K562 (cell line): Measurements from ENCODE around the gene DPH7. TPM values are rescaled to one million over a fixed set of nuclear protein-coding genes. Genes with fewer than 3 reads are reported as not detected.

Experiments
- BRD4 ChIP-seq: fragments of 200-600 bp; sonication (generic); IDR thresholded peaks from 2 replicates; pipeline ENCODE4 v1.6.1; 2017; ENCODE audit warnings: inconsistent platforms
- CBX2 ChIP-seq: fragments of 200-600 bp; sonication (generic); IDR thresholded peaks from one replicate; pipeline ENCODE4 v1.6.1; 2012; ENCODE audit warnings: mild to moderate bottlenecking, low read length, inconsistent platforms; ENCODE audit not compliant: insufficient read depth, poor library complexity, severe bottlenecking
- CEBPG ChIP-seq, 3 experiments: fragments of 200-800 bp in 1 of 3; sonication (Bioruptor generic) in 1 of 3; sonication (generic) in 1 of 3; formaldehyde crosslinking in 1 of 3; IDR thresholded peaks in 2 of 3; conservative IDR thresholded peaks in 1 of 3; 2 replicates each; pipeline versions ENCODE4 v1.6.1 to v1.8.0; 2016 to 2022; ENCODE audit warnings: missing compliant biosample characterization in 2 of 3, missing genetic modification characterization in 2 of 3, mild to moderate bottlenecking in 1 of 3, missing genetic modification reagents in 1 of 3
- CREM ChIP-seq: IDR thresholded peaks from 2 replicates; pipeline ENCODE4 v1.6.1; 2014; ENCODE audit warnings: antibody characterized with exemption, low read depth
- CXXC5 ChIP-seq: fragments of 250-450 bp; sonication (Bioruptor Pico); IDR thresholded peaks from 2 replicates; pipeline ENCODE4 v1.8.0; 2022; ENCODE audit warnings: inconsistent platforms, mild to moderate bottlenecking, moderate library complexity
- DPF2 ChIP-seq: fragments of 450-650 bp; IDR thresholded peaks from 2 replicates; pipeline ENCODE4 v1.6.1; 2016
- EGR1 ChIP-seq: fragments of 450-650 bp; conservative IDR thresholded peaks from 2 replicates; pipeline ENCODE4 v1.6.1; 2017; ENCODE audit warnings: mild to moderate bottlenecking
- FOSL1 ChIP-seq: fragments of 200-800 bp; sonication (Bioruptor generic); conservative IDR thresholded peaks from 2 replicates; pipeline ENCODE4 v1.6.1; 2016; ENCODE audit warnings: missing genetic modification characterization, missing compliant biosample characterization
- FUS ChIP-seq: fragments of 200-400 bp; formaldehyde crosslinking; optimal IDR thresholded peaks from 2 replicates; pipeline ENCODE3; 2017; ENCODE audit warnings: low read depth, low read length
- GABPB2 ChIP-seq: fragments of 250-450 bp; sonication (Bioruptor Pico); conservative IDR thresholded peaks from 2 replicates; pipeline ENCODE4 v1.5.1; 2021; ENCODE audit warnings: mild to moderate bottlenecking
- GATAD2B ChIP-seq: fragments of 450-650 bp; IDR thresholded peaks from 2 replicates; pipeline ENCODE4 v1.6.1; 2017; ENCODE audit warnings: mild to moderate bottlenecking, borderline replicate concordance
- HMGN3 ChIP-seq: IDR thresholded peaks from 2 replicates; pipeline ENCODE4 v1.6.1; 2011; ENCODE audit warnings: borderline replicate concordance, low read depth, mild to moderate bottlenecking, mixed read lengths, low read length; ENCODE audit not compliant: insufficient read length; ENCODE audit errors: extremely low read depth
- IFI16 ChIP-seq: fragments of 250-450 bp; sonication (Bioruptor Pico); IDR thresholded peaks from 2 replicates; pipeline ENCODE4 v2.1.2; 2022; ENCODE audit warnings: mild to moderate bottlenecking, inconsistent platforms
- MBD2 ChIP-seq: sonication (generic); IDR thresholded peaks from 2 replicates; pipeline ENCODE4 v1.6.1; 2016; ENCODE audit warnings: low read depth, borderline replicate concordance
- MEF2A ChIP-seq: IDR thresholded peaks from 2 replicates; pipeline ENCODE4 v1.6.1; 2011; ENCODE audit warnings: low read depth, mild to moderate bottlenecking, low read length, moderate library complexity; ENCODE audit not compliant: control insufficient read depth
- NR1H2 ChIP-seq: sonication (generic); formaldehyde crosslinking; IDR thresholded peaks from 2 replicates; pipeline ENCODE4 v1.4.0; 2020; ENCODE audit warnings: mild to moderate bottlenecking, missing genetic modification reagents
- NR2C2 ChIP-seq, 2 experiments: fragments of 200-800 bp in 1 of 2; sonication (Bioruptor generic) in 1 of 2; sonication (generic) in 1 of 2; formaldehyde crosslinking in 1 of 2; IDR thresholded peaks; 2 replicates each; pipeline versions ENCODE4 v1.6.1 to v1.8.0; 2016 to 2022; ENCODE audit warnings: mild to moderate bottlenecking in 1 of 2, missing compliant biosample characterization in 1 of 2, missing genetic modification characterization in 1 of 2, missing genetic modification reagents in 1 of 2
- POLR3A ChIP-seq: IDR thresholded peaks from 2 replicates; pipeline ENCODE4 v1.6.1; 2011; ENCODE audit warnings: borderline replicate concordance, mild to moderate bottlenecking, moderate library complexity; ENCODE audit not compliant: insufficient read length, insufficient read depth; ENCODE audit errors: extremely low read depth
- SLC30A9 ChIP-seq: fragments of 250-450 bp; sonication (Bioruptor Pico); IDR thresholded peaks from 2 replicates; pipeline ENCODE4 v1.8.0; 2022; ENCODE audit warnings: mild to moderate bottlenecking, moderate library complexity
- SUPT5H ChIP-seq: fragments of 450-650 bp; IDR thresholded peaks from 2 replicates; pipeline ENCODE4 v1.6.1; 2016
- ZC3H4 ChIP-seq: sonication (generic); formaldehyde crosslinking; IDR thresholded peaks from 2 replicates; pipeline ENCODE4 v1.9.0; 2021; ENCODE audit warnings: missing genetic modification reagents, borderline replicate concordance
- ZNF384 ChIP-seq: IDR thresholded peaks from 2 replicates; pipeline ENCODE4 v1.6.1; 2012; ENCODE audit warnings: low read depth, low read length, improper control_type of control experiment
- ZNF75A ChIP-seq: fragments of 450-650 bp; formaldehyde crosslinking; IDR thresholded peaks from 2 replicates; pipeline ENCODE4 v1.4.0; 2020; ENCODE audit warnings: mild to moderate bottlenecking
- polyA plus RNA-seq, 8 experiments: library from polyadenylated mRNA; depleted of rRNA in 4 of 8; stranded (reverse) in 5 of 8; unstranded in 3 of 8; fragments of >200 nt; fragmentation: Nextera tagmentation in 2 of 8; fragmentation: Illumina TruSeq in 1 of 8; extraction: Ambion mirVana in 2 of 8; extraction: Trizol in 1 of 8; gene quantifications; 2 replicates each; pipeline versions ENCODE4 v1.2.1 to v1.2.3, GENCODE V29; 2011 to 2014; ENCODE audit warnings: inconsistent platforms in 1 of 8, missing spikeins in 1 of 8
- total RNA-seq, 7 experiments: library from RNA; depleted of rRNA in 6 of 7; stranded (reverse); fragments of >200 nt in 6 of 7; fragmentation: Illumina TruSeq in 2 of 7; extraction: Trizol in 2 of 7; gene quantifications; 2 replicates each; pipeline versions ENCODE4 v1.2.1 to v1.2.3, GENCODE V29; 2011 to 2021; ENCODE audit warnings: low replicate concordance in 1 of 7
- TF ChIP-seq, protein P1 (sequence below): fragments of 250-450 bp; sonication (Bioruptor Pico); IDR thresholded peaks from 2 replicates; pipeline ENCODE4 v1.8.0; 2021; ENCODE audit warnings: moderate library complexity, mild to moderate bottlenecking, inconsistent platforms
- TF ChIP-seq, protein P2 (sequence below): fragments of 450-650 bp; formaldehyde crosslinking; IDR thresholded peaks from 2 replicates; pipeline ENCODE4 v1.4.0; 2022; ENCODE audit warnings: missing genetic modification characterization
- TF ChIP-seq, protein P3 (sequence below): sonication (generic); formaldehyde crosslinking; IDR thresholded peaks from 2 replicates; pipeline ENCODE4 v1.9.0; 2022; ENCODE audit warnings: mild to moderate bottlenecking, missing genetic modification reagents
- TF ChIP-seq, protein P4 (sequence below): sonication (generic); formaldehyde crosslinking; IDR thresholded peaks from 2 replicates; pipeline ENCODE4 v1.8.0; 2022; ENCODE audit warnings: missing genetic modification reagents, mild to moderate bottlenecking, borderline replicate concordance

The DPH7 gene
- total and polyA plus RNA-seq, 9 of the 15 experiments (the other 6 are each of a cell fraction or from before 2014, with no cell fraction given), result 13.9 to 68.6 (median 41.3) TPM

DNA sequence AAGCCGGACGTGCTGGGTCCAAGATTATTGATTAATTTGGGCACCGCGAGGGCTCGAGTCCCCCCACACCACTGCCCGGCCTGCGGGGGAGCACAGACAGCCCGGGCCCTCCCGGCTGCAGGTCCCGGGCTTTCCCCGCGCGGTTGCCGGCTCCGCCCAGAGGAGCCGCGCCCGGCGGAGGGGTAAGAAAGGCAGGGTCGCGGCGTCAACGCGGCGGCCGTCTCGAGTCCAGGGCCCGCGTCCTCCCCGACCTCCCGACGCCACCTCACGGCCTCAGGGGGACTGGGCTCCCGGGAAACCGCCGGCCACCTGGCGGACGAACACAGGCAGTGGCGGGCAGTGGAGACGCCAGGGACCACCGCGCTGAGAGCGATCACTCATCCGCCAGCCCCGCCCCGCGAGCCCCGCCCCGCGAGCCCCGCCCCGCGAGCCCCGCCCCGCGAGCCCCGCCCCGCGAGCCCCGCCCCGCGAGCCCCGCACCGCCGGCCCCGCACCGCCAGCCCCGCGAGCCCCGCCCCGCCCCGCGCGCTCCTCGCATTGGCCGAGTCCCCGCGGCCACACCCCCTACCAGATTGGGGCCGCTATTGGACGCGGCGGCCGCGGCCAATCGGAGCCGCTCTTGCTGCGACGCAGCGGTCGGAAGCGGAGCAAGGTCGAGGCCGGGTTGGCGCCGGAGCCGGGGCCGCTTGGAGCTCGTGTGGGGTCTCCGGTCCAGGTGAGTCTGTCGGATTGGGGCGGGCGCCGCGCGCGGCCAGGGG, 27.3 kb downstream of the DPH7 start, which contains the start of gene MRPL41 (continued):
- peak; percentile 89; the same call in 1 of the 2 replicates for TF ChIP-seq MBD2
- TF ChIP-seq FOSL1 (tag), result 0 out of 2 replicates have a peak, but pooled peaks have one; percentile 14
- TF ChIP-seq CXXC5, result peak; percentile 68
- TF ChIP-seq FUS, result peak; percentile 31
- no peak for TF ChIP-seq MEF2A
- TF ChIP-seq NR1H2, result no peak
- no peak for TF ChIP-seq CEBPG (CRISPR knock-in tag; IDR thresholded peaks at IDR 0.05)
- TF ChIP-seq CEBPG (tag; conservative IDR thresholded peaks at IDR 0.05 in 1 of 2, IDR thresholded peaks at IDR 0.05 in 1 of 2), result no peak
- no peak for TF ChIP-seq ZC3H4 (CRISPR knock-in tag)
- no peak for TF ChIP-seq POLR3A
- TF ChIP-seq NR2C2 (CRISPR knock-in tag; IDR thresholded peaks at IDR 0.05), result no peak; the same call in 1 of the 2 replicates
- TF ChIP-seq NR2C2 (tag; IDR thresholded peaks at IDR 0.05), result peak; percentile 82
- TF ChIP-seq GATAD2B, result peak; percentile 48; the same call in 1 of the 2 replicates
- TF ChIP-seq ZNF75A (CRISPR knock-in tag), result no peak
- TF ChIP-seq, protein P1, sequence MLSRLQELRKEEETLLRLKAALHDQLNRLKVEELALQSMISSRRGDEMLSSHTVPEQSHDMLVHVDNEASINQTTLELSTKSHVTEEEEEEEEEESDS, result no peak
- TF ChIP-seq CREM, result peak; percentile 46
- TF ChIP-seq IFI16 (CRISPR knock-in tag), result no peak
- TF ChIP-seq, protein P2, sequence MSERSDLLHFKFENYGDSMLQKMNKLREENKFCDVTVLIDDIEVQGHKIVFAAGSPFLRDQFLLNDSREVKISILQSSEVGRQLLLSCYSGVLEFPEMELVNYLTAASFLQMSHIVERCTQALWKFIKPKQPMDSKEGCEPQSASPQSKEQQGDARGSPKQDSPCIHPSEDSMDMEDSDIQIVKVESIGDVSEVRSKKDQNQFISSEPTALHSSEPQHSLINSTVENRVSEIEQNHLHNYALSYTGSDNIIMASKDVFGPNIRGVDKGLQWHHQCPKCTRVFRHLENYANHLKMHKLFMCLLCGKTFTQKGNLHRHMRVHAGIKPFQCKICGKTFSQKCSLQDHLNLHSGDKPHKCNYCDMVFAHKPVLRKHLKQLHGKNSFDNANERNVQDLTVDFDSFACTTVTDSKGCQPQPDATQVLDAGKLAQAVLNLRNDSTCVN (CRISPR knock-in tag), result no peak
- TF ChIP-seq ZNF384, result no peak
- TF ChIP-seq EGR1, result no peak
- TF ChIP-seq HMGN3, result peak; percentile 47
- TF ChIP-seq DPF2, result no peak
- no peak for TF ChIP-seq GABPB2
- peak; percentile 71 for TF ChIP-seq SUPT5H
- TF ChIP-seq, protein P3, sequence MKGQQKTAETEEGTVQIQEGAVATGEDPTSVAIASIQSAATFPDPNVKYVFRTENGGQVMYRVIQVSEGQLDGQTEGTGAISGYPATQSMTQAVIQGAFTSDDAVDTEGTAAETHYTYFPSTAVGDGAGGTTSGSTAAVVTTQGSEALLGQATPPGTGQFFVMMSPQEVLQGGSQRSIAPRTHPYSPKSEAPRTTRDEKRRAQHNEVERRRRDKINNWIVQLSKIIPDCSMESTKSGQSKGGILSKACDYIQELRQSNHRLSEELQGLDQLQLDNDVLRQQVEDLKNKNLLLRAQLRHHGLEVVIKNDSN, result no peak
- TF ChIP-seq CBX2, result no peak
- TF ChIP-seq, protein P4, sequence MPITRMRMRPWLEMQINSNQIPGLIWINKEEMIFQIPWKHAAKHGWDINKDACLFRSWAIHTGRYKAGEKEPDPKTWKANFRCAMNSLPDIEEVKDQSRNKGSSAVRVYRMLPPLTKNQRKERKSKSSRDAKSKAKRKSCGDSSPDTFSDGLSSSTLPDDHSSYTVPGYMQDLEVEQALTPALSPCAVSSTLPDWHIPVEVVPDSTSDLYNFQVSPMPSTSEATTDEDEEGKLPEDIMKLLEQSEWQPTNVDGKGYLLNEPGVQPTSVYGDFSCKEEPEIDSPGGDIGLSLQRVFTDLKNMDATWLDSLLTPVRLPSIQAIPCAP (CRISPR knock-in tag), result no peak
- TF ChIP-seq SLC30A9, result no peak
- no peak for TF ChIP-seq BRD4
